Measurements from ENCODE around the gene HUWE1. TPM values are rescaled to one million over a fixed set of nuclear protein-coding genes. Genes with fewer than 3 reads are reported as not detected.

HUWE1 gene, protein sequence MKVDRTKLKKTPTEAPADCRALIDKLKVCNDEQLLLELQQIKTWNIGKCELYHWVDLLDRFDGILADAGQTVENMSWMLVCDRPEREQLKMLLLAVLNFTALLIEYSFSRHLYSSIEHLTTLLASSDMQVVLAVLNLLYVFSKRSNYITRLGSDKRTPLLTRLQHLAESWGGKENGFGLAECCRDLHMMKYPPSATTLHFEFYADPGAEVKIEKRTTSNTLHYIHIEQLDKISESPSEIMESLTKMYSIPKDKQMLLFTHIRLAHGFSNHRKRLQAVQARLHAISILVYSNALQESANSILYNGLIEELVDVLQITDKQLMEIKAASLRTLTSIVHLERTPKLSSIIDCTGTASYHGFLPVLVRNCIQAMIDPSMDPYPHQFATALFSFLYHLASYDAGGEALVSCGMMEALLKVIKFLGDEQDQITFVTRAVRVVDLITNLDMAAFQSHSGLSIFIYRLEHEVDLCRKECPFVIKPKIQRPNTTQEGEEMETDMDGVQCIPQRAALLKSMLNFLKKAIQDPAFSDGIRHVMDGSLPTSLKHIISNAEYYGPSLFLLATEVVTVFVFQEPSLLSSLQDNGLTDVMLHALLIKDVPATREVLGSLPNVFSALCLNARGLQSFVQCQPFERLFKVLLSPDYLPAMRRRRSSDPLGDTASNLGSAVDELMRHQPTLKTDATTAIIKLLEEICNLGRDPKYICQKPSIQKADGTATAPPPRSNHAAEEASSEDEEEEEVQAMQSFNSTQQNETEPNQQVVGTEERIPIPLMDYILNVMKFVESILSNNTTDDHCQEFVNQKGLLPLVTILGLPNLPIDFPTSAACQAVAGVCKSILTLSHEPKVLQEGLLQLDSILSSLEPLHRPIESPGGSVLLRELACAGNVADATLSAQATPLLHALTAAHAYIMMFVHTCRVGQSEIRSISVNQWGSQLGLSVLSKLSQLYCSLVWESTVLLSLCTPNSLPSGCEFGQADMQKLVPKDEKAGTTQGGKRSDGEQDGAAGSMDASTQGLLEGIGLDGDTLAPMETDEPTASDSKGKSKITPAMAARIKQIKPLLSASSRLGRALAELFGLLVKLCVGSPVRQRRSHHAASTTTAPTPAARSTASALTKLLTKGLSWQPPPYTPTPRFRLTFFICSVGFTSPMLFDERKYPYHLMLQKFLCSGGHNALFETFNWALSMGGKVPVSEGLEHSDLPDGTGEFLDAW (N-terminal part only)
- total RNA-seq (2021), result 496 and 536 TPM in 2 replicates
- Bru-seq, nascent RNA, result percentile 98 among the genes with signal in this experiment
- percentile 97 among the genes with signal in this experiment for BruChase-seq, experiment 1, labeled RNA remaining after a 2-hour chase
- percentile 97 among the genes with signal in this experiment for BruChase-seq, experiment 2, labeled RNA remaining after a 6-hour chase
- long read RNA-seq, full-length matches to known transcripts, result 3 of 167 reads
- long read RNA-seq, partial matches to known transcripts, result 153 of 167 reads
- long read RNA-seq, other reads (novel, unspliced or antisense), result 11 of 167 reads

DNA sequence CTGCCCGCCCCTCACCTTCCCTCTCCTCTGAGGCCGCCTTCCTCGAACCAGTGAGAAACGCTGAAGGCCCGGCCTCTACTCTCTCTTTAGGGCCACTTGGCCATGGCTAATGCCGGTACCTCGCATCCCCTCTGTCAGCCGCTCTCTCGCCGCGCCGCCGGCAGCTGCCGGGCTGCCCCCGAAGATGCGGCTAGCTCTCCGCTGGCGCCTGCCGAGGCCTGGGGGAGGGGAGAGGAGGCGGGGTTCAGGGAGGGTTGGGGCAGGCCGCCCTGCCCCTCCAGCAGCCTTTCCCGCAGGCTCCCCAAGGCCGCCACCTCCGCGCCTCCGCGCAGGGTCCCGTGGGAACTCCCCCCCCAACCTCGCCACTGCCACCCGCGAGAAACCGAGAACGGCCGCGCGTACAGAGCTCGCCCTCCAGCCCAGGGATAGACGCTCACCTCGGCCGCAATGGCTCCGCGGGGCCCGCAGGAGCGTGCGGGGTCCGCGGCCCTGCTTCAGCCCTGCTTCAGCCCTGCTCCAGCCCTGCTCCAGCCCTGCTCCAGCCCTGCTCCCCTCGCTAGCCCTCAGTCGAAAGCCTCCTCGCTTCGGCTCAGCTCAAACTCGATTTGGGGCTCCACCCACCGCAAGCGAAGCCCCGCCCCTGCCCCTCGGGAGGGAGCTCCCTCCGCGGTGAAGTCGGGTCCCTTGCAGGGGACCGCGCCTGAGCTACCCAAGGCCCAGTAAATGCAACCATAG is at the start of gene HUWE1:
TSS of gene HUWE1 (minus strand) at position 569 of the 735 bp plus-strand sequence. CDS start 32,612 bp downstream, outside the sequence.
- peak within 1 kb of the TSS; percentile 80 for H3K27ac ChIP-seq
- POLR2A ChIA-PET (ENCODE audit: unreplicated experiment), result interaction anchor here (0.6 to 1.0 kb wide), 16 partner anchors 9 to 529 kb away, joined by 3 to 19 read pairs (median 7); no protein-coding TSS in a partner anchor
- no peaks in the 10 kb centered on the region for H3K9me3 ChIP-seq (ENCODE audit: insufficient read depth, low read depth)
- 0 out of 2 replicates have a peak, but pooled peaks cover 4% of the 10 kb centered on the region for H3F3A ChIP-seq (ENCODE audit: insufficient read depth, low read depth)
- H2AFZ ChIP-seq, result peak within 1 kb of the TSS; percentile 62; the same call in 1 of the 2 replicates
- no peaks in the 10 kb centered on the region for H4K20me1 ChIP-seq (ENCODE audit: insufficient read depth)
- peaks cover 36% of the 10 kb centered on the region for H3K79me2 ChIP-seq (ENCODE audit: low read depth)
- H3K4me2 ChIP-seq, result peak within 1 kb of the TSS; percentile 76
- no peaks in the 10 kb centered on the region for H3K9me2 ChIP-seq (ENCODE audit: insufficient read depth)
- H3K27me3 ChIP-seq (ENCODE audit: insufficient read depth, low read depth), result no peaks in the 10 kb centered on the region
- no peaks in the 10 kb centered on the region for H3K4me1 ChIP-seq (replicated peaks; ENCODE audit: insufficient read depth)
- no peaks in the 10 kb centered on the region for H3K36me3 ChIP-seq (ENCODE audit: low read depth)
- CTCF ChIA-PET, result interaction anchor here (0.6 to 1.0 kb wide), 6 partner anchors 12 to 405 kb away, joined by 3 to 4 read pairs (median 3); partner anchors contain the start of gene IQSEC2
- TF ChIP-seq, protein P1, sequence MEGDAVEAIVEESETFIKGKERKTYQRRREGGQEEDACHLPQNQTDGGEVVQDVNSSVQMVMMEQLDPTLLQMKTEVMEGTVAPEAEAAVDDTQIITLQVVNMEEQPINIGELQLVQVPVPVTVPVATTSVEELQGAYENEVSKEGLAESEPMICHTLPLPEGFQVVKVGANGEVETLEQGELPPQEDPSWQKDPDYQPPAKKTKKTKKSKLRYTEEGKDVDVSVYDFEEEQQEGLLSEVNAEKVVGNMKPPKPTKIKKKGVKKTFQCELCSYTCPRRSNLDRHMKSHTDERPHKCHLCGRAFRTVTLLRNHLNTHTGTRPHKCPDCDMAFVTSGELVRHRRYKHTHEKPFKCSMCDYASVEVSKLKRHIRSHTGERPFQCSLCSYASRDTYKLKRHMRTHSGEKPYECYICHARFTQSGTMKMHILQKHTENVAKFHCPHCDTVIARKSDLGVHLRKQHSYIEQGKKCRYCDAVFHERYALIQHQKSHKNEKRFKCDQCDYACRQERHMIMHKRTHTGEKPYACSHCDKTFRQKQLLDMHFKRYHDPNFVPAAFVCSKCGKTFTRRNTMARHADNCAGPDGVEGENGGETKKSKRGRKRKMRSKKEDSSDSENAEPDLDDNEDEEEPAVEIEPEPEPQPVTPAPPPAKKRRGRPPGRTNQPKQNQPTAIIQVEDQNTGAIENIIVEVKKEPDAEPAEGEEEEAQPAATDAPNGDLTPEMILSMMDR (conservative IDR thresholded peaks at IDR 0.05), result no peak
- no peak for TF ChIP-seq EZH2 (IDR thresholded peaks at IDR 0.05; ENCODE audit: low read depth)
- DNase-seq, result peak; percentile 47 to 90
- BruUV-seq (replicated peaks), result TSS peak; percentile 10
- peak within 1 kb of the TSS; percentile 61 for H3K4me3 ChIP-seq
- intact Hi-C loops (cut with micrococcal nuclease; ENCODE audit: unreplicated experiment), result loop anchor here (10.0 kb wide), 1 partner anchor 1318 kb away; the partner anchor contains the start of gene APEX2

DNA sequence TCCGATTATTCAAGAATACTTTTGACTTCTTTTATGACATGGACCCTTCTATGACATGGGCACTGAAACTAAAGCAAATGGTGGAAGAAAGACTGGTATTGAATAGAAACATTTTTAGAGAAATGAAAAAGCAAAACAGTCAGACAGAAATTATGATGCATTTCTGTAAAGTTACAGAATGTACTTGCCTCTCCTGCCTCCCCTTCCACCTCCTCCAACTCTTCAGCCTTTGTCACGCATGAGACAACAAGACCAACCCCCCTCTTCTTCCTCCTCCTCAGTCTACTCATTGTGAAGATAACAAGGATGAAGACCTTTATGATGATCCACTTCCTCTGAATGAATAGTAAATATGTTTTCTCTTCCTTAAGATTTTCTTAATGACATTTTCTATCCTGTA is 46.3 kb upstream of the HUWE1 start:
- no TSS peak for BruUV-seq (replicated peaks)
- no peak overlapping the region for H3K27ac ChIP-seq
- no peaks in the 10 kb centered on the region for H3K4me1 ChIP-seq (replicated peaks; ENCODE audit: insufficient read depth)
- H3K27me3 ChIP-seq (ENCODE audit: insufficient read depth, low read depth), result no peaks in the 10 kb centered on the region
- no peaks in the 10 kb centered on the region for H3K79me2 ChIP-seq (ENCODE audit: low read depth)
- no peak overlapping the region for H3K4me2 ChIP-seq
- H4K20me1 ChIP-seq (ENCODE audit: insufficient read depth), result no peaks in the 10 kb centered on the region
- no peak for TF ChIP-seq EZH2 (IDR thresholded peaks at IDR 0.05; ENCODE audit: low read depth)
- TF ChIP-seq, protein P1 (conservative IDR thresholded peaks at IDR 0.05), result no peak
- H2AFZ ChIP-seq, result no peak overlapping the region
- ChIA-PET POLR2A (ENCODE audit: unreplicated experiment) (no interaction called here), CTCF (no interaction called here)
- H3K9me2 ChIP-seq (ENCODE audit: insufficient read depth), result no peaks in the 10 kb centered on the region
- intact Hi-C loops (cut with micrococcal nuclease; ENCODE audit: unreplicated experiment), result no loop called here
- no peaks in the 10 kb centered on the region for H3K9me3 ChIP-seq (ENCODE audit: insufficient read depth, low read depth)
- H3K4me3 ChIP-seq, result no peak overlapping the region
- no peaks in the 10 kb centered on the region for H3K36me3 ChIP-seq (ENCODE audit: low read depth)
- H3F3A ChIP-seq (ENCODE audit: insufficient read depth, low read depth), result no peaks in the 10 kb centered on the region
- no peak for DNase-seq

Measured in PC-9 (cell line).